Panc1 (cell line): ENCODE data around the gene NEO1. TPM values are rescaled to one million over a fixed set of nuclear protein-coding genes. Genes with fewer than 3 reads are reported as not detected.

Source experiments
- ATAC-seq: fragments of 200-7000 bp; cut with Tn5 transposase; 2 replicates; pipeline ENCODE4 v1.9.1; 2020; ENCODE audit warnings: mild to moderate bottlenecking, moderate library complexity
- BruUV-seq: library from RNA; stranded (reverse); fragments of 400-500 nt; replicated peaks from 2 replicates; lab custom pipeline; 2021; lab: Mats Ljungman, UMichigan
- CTCF ChIA-PET: fragments of 300-600 bp; sonication (Branson Sonifier 250); formaldehyde crosslinking; loops from one replicate; lab custom pipeline; 2022; ENCODE audit warnings: antibody characterized with exemption; lab: Charles Lee
- POLR2A ChIA-PET: fragments of 300-600 bp; sonication (Branson Sonifier 250); formaldehyde crosslinking; loops from one replicate; lab custom pipeline; 2022; ENCODE audit warnings: antibody characterized with exemption; lab: Charles Lee
- DNase-seq: peaks from one replicate; pipeline ENCODE4 v3.0.0-alpha.2; 2010; ENCODE audit warnings: low read depth, low spot score
- H3K27ac ChIP-seq: 2 replicates; pipeline ENCODE4 v1.5.1; 2011; ENCODE audit warnings: mild to moderate bottlenecking, low read length, inconsistent platforms
- H3K27me3 ChIP-seq: fragments of 200-500 bp; sonication (Bioruptor generic); 2 replicates; pipeline ENCODE4 v1.6.0; 2014; ENCODE audit warnings: low read length, inconsistent platforms; ENCODE audit not compliant: control insufficient read depth, insufficient read depth
- H3K36me3 ChIP-seq: fragments of 200-500 bp; sonication (Bioruptor generic); 2 replicates; pipeline ENCODE4 v1.5.1; 2014; ENCODE audit warnings: inconsistent platforms, mild to moderate bottlenecking, low read length, moderate library complexity; ENCODE audit not compliant: control insufficient read depth, insufficient read depth
- H3K4me1 ChIP-seq: 2 replicates; pipeline ENCODE4 v1.5.1; 2011; ENCODE audit warnings: inconsistent platforms, mild to moderate bottlenecking, low read length, moderate library complexity; ENCODE audit not compliant: control insufficient read depth, insufficient read depth
- H3K4me3 ChIP-seq, 2 experiments: 2 replicates each; pipeline ENCODE4 v1.5.1; 2011 to 2012; ENCODE audit warnings: low read depth in 2 of 2, low read length in 2 of 2, mild to moderate bottlenecking in 2 of 2, inconsistent platforms in 1 of 2, moderate library complexity in 1 of 2
- H3K9me3 ChIP-seq: fragments of 200-500 bp; sonication (Bioruptor generic); 2 replicates; pipeline ENCODE4 v1.5.1; 2014; ENCODE audit warnings: low read depth, mild to moderate bottlenecking, inconsistent platforms, low read length, moderate library complexity; ENCODE audit not compliant: control insufficient read depth, insufficient read depth
- CTCF ChIP-seq: fragments of 450-650 bp; IDR thresholded peaks from 2 replicates; pipeline ENCODE4 v1.5.1; 2017; ENCODE audit warnings: mild to moderate bottlenecking
- POLR2AphosphoS5 ChIP-seq: IDR thresholded peaks from 2 replicates; pipeline ENCODE4 v1.6.1; 2012; ENCODE audit warnings: mild to moderate bottlenecking, low read depth, low read length, moderate library complexity
- REST ChIP-seq, 2 experiments: IDR thresholded peaks; 2 replicates each; pipeline ENCODE4 v1.6.1; 2011 to 2012; ENCODE audit warnings: low read depth in 2 of 2, control low read depth in 1 of 2, low read length in 1 of 2, mild to moderate bottlenecking in 1 of 2, moderate library complexity in 1 of 2; ENCODE audit not compliant: insufficient read depth in 1 of 2
- SIN3A ChIP-seq: IDR thresholded peaks from 2 replicates; pipeline ENCODE4 v1.6.1; 2012; ENCODE audit warnings: low read depth, mild to moderate bottlenecking, low read length, moderate library complexity, borderline replicate concordance; ENCODE audit not compliant: insufficient read depth
- TCF7L2 ChIP-seq: IDR thresholded peaks from 2 replicates; pipeline ENCODE4 v1.6.1; 2011; ENCODE audit warnings: mild to moderate bottlenecking, low read depth, low read length, inconsistent platforms
- in situ Hi-C: cut with HindIII; loops from 2 replicates; pipeline ENCODE4 v1.10.0; 2016; ENCODE audit warnings: low sequenced_read_pairs, low pct_unique_long_range_greater_than_20kb
- intact Hi-C: fragments of 100-400 bp; cut with micrococcal nuclease; formaldehyde crosslinking; loops from one replicate; pipeline ENCODE4 v1.10.0; 2022; ENCODE audit not compliant: unreplicated experiment
- total RNA-seq: library from RNA; stranded (reverse); gene quantifications from one replicate; pipeline ENCODE4 v1.2.1, GENCODE V29; 2021; ENCODE audit not compliant: unreplicated experiment

Gene NEO1
- total RNA-seq, 1 experiment from 2014 or later: 7.5 TPM

- in situ Hi-C loops: no loop called here
- BruUV-seq: no TSS peak
- ChIA-PET CTCF (no interaction called here), POLR2A (no interaction called here)
- Histone ChIP-seq H3K9me3 (no peaks in the 10 kb centered on the region), H3K27ac (no peak overlapping the region), H3K4me1 (no peaks in the 10 kb centered on the region), H3K4me3 (no peak overlapping the region), H3K27me3 (peaks cover 26% of the 10 kb centered on the region), H3K36me3 (no peaks in the 10 kb centered on the region)
- intact Hi-C loops: no loop called here
- DNase-seq: no peak
- TF ChIP-seq TCF7L2 (no peak), REST (IDR thresholded peaks at IDR 0.05; ENCODE audit: insufficient read depth in 1 of 2, low read depth in 2 of 2, low read length in 1 of 2) (no peak), SIN3A (no peak), POLR2AphosphoS5 (no peak), CTCF (no peak)
- ATAC-seq: no peak
Measured at GRCh38 chr15:73031648-73032047, 20.6 kb upstream of the NEO1 start.

GRCh38 chr15:73033611-73034010, 18.7 kb upstream of the NEO1 start:
- intact Hi-C loops (no loop called here), in situ Hi-C loops (no loop called here)
- POLR2A ChIA-PET: interaction anchor here (0.6 kb wide), 1 partner anchor 283 kb away, joined by 3 read pairs; no protein-coding TSS in a partner anchor
- no TSS peak for BruUV-seq
- CTCF ChIA-PET: no interaction called here
- no peak for TF ChIP-seq REST (IDR thresholded peaks at IDR 0.05; ENCODE audit: insufficient read depth in 1 of 2, low read depth in 2 of 2, low read length in 1 of 2)
- no peak for TF ChIP-seq POLR2AphosphoS5
- TF ChIP-seq TCF7L2: no peak
- TF ChIP-seq SIN3A: no peak
- TF ChIP-seq CTCF: no peak
- no peak overlapping the region for H3K4me3 ChIP-seq
- H3K36me3 ChIP-seq: no peaks in the 10 kb centered on the region
- no peaks in the 10 kb centered on the region for H3K9me3 ChIP-seq
- H3K4me1 ChIP-seq: no peaks in the 10 kb centered on the region
- no peak overlapping the region for H3K27ac ChIP-seq
- DNase-seq (no peak), ATAC-seq (no peak)
- H3K27me3 ChIP-seq: peaks cover 32% of the 10 kb centered on the region
